Spleen (tissue), 11 donors: ENCODE data around the gene FAIM2. TPM values are rescaled to one million over a fixed set of nuclear protein-coding genes. Genes with fewer than 3 reads are reported as not detected.

Experiments used
- DNase-seq: peaks from one replicate; pipeline ENCODE4 v3.0.0-alpha.2; 2020
- H3K27ac ChIP-seq, 8 donors: fragments of 200-600 bp; sonication (generic) in 7 of 8; 1 replicate in 4 of 8; 2 replicates in 4 of 8; pipeline versions ENCODE4 v1.5.0 to v1.8.0; 2016 to 2021; ENCODE audit warnings: inconsistent platforms in 4 of 8, mild to moderate bottlenecking in 4 of 8, moderate library complexity in 1 of 8
- H3K27me3 ChIP-seq, 7 donors: fragments of 200-600 bp; sonication (generic) in 6 of 7; replicated peaks in 1 of 7; 1 replicate in 4 of 7; 2 replicates in 3 of 7; pipeline versions ENCODE4 v1.5.0 to v1.8.0; 2016 to 2021; ENCODE audit warnings: inconsistent platforms in 3 of 7, mild to moderate bottlenecking in 1 of 7
- H3K36me3 ChIP-seq, 6 donors: fragments of 200-600 bp; sonication (generic) in 5 of 6; 1 replicate in 4 of 6; 2 replicates in 2 of 6; pipeline versions ENCODE4 v1.5.0 to v1.8.0; 2016 to 2021; ENCODE audit warnings: inconsistent platforms in 2 of 6
- H3K4me1 ChIP-seq, 6 donors: fragments of 200-600 bp; sonication (generic) in 5 of 6; 1 replicate in 3 of 6; 2 replicates in 3 of 6; pipeline versions ENCODE4 v1.5.0 to v1.8.0; 2016 to 2021; ENCODE audit warnings: inconsistent platforms in 3 of 6
- H3K4me3 ChIP-seq, 8 donors: fragments of 200-600 bp; sonication (generic) in 7 of 8; 1 replicate in 4 of 8; 2 replicates in 4 of 8; pipeline versions ENCODE4 v1.5.0 to v1.8.0; 2016 to 2021; ENCODE audit warnings: inconsistent platforms in 4 of 8, mild to moderate bottlenecking in 4 of 8, moderate library complexity in 2 of 8
- H3K9me3 ChIP-seq, 8 donors: fragments of 200-600 bp; sonication (generic) in 7 of 8; 1 replicate in 4 of 8; 2 replicates in 4 of 8; pipeline versions ENCODE4 v1.5.0 to v1.8.0; 2016 to 2021; ENCODE audit warnings: inconsistent platforms in 4 of 8
- CTCF ChIP-seq, 11 experiments: fragments of 200-600 bp in 7 of 11; fragments of 450-650 bp in 4 of 11; sonication (generic) in 4 of 11; IDR thresholded peaks in 8 of 11; conservative IDR thresholded peaks in 3 of 11; 1 replicate in 7 of 11; 2 replicates in 4 of 11; pipeline versions ENCODE4 v1.4.0 to v1.8.0; 2016 to 2021; ENCODE audit warnings: antibody characterized with exemption in 11 of 11, inconsistent platforms in 4 of 11, mild to moderate bottlenecking in 1 of 11
- POLR2A ChIP-seq, 3 donors: fragments of 450-650 bp; IDR thresholded peaks; one replicate each; pipeline ENCODE4 v1.5.1; 2017; ENCODE audit warnings: antibody characterized with exemption in 3 of 3, mild to moderate bottlenecking in 1 of 3
- POLR2AphosphoS5 ChIP-seq, 3 donors: sonication (generic); formaldehyde crosslinking; IDR thresholded peaks; one replicate each; pipeline ENCODE4 v1.5.1; 2017; ENCODE audit warnings: antibody characterized with exemption in 3 of 3
- WGBS, 5 donors: extraction: QIAGEN DNeasy Blood & Tissue Kit in 3 of 5; methylation state at CpG; one replicate each; pipeline versions ENCODE4 v1.1.5 to v1.1.7; 2013 to 2018; 5-methylcytosine and 5-hydroxymethylcytosine counted together
- intact Hi-C: fragments of 100-400 bp; cut with DNase I; formaldehyde crosslinking; loops from one replicate; pipeline ENCODE4 v1.15.0; 2023; ENCODE audit warnings: low total_unique reads
- polyA plus RNA-seq, 3 donors: library from polyadenylated mRNA; stranded (reverse); fragments of 200-250 nt; gene quantifications; one replicate each; pipeline ENCODE4 v1.2.1, GENCODE V29; 2013
- total RNA-seq, 7 donors: library from RNA; depleted of rRNA in 3 of 7; stranded (reverse); fragments of >200 nt in 3 of 7; fragmentation: NEBNext Ultra II Directional in 4 of 7; extraction: Animal tissue kit (Norgen Biotek cat#: 25700) in 4 of 7; gene quantifications; one replicate each; pipeline versions ENCODE4 v1.1.0 to v1.2.1, GENCODE V29; 2016 to 2021
- donor health status: healthy with polysubstance abuse.
- donor health status: DM: no; HTN: no; CAD: no; lungs with moderate emphysema.
- donor health status: DM: no; HTN: no; CAD: no.
- donor health status: Bipolar disorder and iron deficiency.
- donor health status: healthy.
- donor health status: DM: no; HTN: no; CAD: no.
- donor health status: DM: yes; HTN: yes; CAD: no.

The FAIM2 gene
- total and polyA plus RNA-seq, 10 donors, result 0.04 to 3.2 (median 0.47) TPM; not detected in 1

- 35 to 50% (median 44%) methylated on average over 19 of the region's 19 CpGs for WGBS, 5 donors
- H3K4me1 ChIP-seq, result peaks cover 0 to 30% (median 11%) of the 10 kb centered on the region in 6 donors
- no peak overlapping the region for H3K27ac ChIP-seq
- no peaks in the 10 kb centered on the region for H3K9me3 ChIP-seq
- intact Hi-C loops, result loop anchor here (10.0 kb wide), 1 partner anchor 198 kb away; no protein-coding TSS in a partner anchor
- peaks cover 0 to 32% (median 0%) of the 10 kb centered on the region in 7 donors for H3K27me3 ChIP-seq
- peak; percentile 80 to 99 (median 95) for TF ChIP-seq CTCF (IDR thresholded peaks at IDR 0.05 in 8 of 11, conservative IDR thresholded peaks at IDR 0.05 in 3 of 11)
- TF ChIP-seq POLR2AphosphoS5 (IDR thresholded peaks at IDR 0.05), result no peak
- DNase-seq, result peak; percentile 88
- H3K36me3 ChIP-seq, result no peaks in the 10 kb centered on the region
- no peak overlapping the region for H3K4me3 ChIP-seq
Measured at GRCh38 chr12:49866859-49867569, 36.7 kb downstream of the FAIM2 start.

GRCh38 chr12:49865782-49866135 lies 37.9 kb downstream of the FAIM2 start:
- H3K36me3 ChIP-seq, result no peaks in the 10 kb centered on the region
- peak; percentile 20 for DNase-seq
- H3K4me3 ChIP-seq, result no peak overlapping the region
- H3K9me3 ChIP-seq, result no peaks in the 10 kb centered on the region
- WGBS, 5 donors, result 83 to 90% (median 89%) methylated on average over 8 of the region's 8 CpGs
- intact Hi-C loops, result loop anchor here (10.0 kb wide), 1 partner anchor 199 kb away; no protein-coding TSS in a partner anchor
- H3K27me3 ChIP-seq, result peaks cover 0 to 32% (median 0%) of the 10 kb centered on the region in 7 donors
- no peak overlapping the region for H3K27ac ChIP-seq
- peaks cover 0 to 30% (median 11%) of the 10 kb centered on the region in 6 donors for H3K4me1 ChIP-seq
- TF ChIP-seq POLR2A (IDR thresholded peaks at IDR 0.05) (no peak), POLR2AphosphoS5 (IDR thresholded peaks at IDR 0.05) (no peak), CTCF (IDR thresholded peaks at IDR 0.05 in 8 of 11, conservative IDR thresholded peaks at IDR 0.05 in 3 of 11) (no peak)

GRCh38 chr12:49865109-49865781 lies 38.5 kb downstream of the FAIM2 start:
- Histone ChIP-seq H3K36me3 (no peaks in the 10 kb centered on the region), H3K4me1 (peaks cover 0 to 30% (median 11%) of the 10 kb centered on the region in 6 donors), H3K27me3 (peaks cover 0 to 32% (median 0%) of the 10 kb centered on the region in 7 donors), H3K9me3 (no peaks in the 10 kb centered on the region), H3K27ac (no peak overlapping the region), H3K4me3 (no peak overlapping the region)
- no peak for TF ChIP-seq POLR2A (IDR thresholded peaks at IDR 0.05)
- TF ChIP-seq POLR2AphosphoS5 (IDR thresholded peaks at IDR 0.05), result no peak
- TF ChIP-seq CTCF (IDR thresholded peaks at IDR 0.05 in 8 of 11, conservative IDR thresholded peaks at IDR 0.05 in 3 of 11), result no peak
- intact Hi-C loops, result loop anchor here (10.0 kb wide), 1 partner anchor 200 kb away; no protein-coding TSS in a partner anchor
- WGBS, 5 donors, result 78 to 89% (median 83%) methylated on average over 12 to 13 of the region's 13 CpGs
- DNase-seq, result peak; percentile 42

- 61 to 87% (median 80%) methylated on average over 2 of the region's 2 CpGs for whole genome bisulfite sequencing, 5 donors
- Histone ChIP-seq H3K27ac (no peak overlapping the region), H3K4me1 (peaks cover 0 to 30% (median 10%) of the 10 kb centered on the region in 6 donors), H3K9me3 (no peaks in the 10 kb centered on the region), H3K4me3 (no peak overlapping the region), H3K36me3 (no peaks in the 10 kb centered on the region), H3K27me3 (peaks cover 0 to 32% (median 0%) of the 10 kb centered on the region in 7 donors)
- intact Hi-C loops, result loop anchor here (10.0 kb wide), 1 partner anchor 200 kb away; no protein-coding TSS in a partner anchor
- DNase-seq, result no peak
- TF ChIP-seq POLR2AphosphoS5 (IDR thresholded peaks at IDR 0.05), result no peak
- TF ChIP-seq POLR2A (IDR thresholded peaks at IDR 0.05), result no peak
- TF ChIP-seq CTCF (IDR thresholded peaks at IDR 0.05 in 8 of 11, conservative IDR thresholded peaks at IDR 0.05 in 3 of 11), result no peak
Measured at GRCh38 chr12:49864798-49865090, 39.0 kb downstream of the FAIM2 start.
